AG04450 (cell line): ENCODE data around the gene IL20. TPM values are rescaled to one million over a fixed set of nuclear protein-coding genes. Genes with fewer than 3 reads are reported as not detected.

Experiments used
- CTCF ChIA-PET: fragments of 300-600, 350-600 bp; formaldehyde crosslinking; extraction: SDS; loops from one replicate; lab custom pipeline; 2022; ENCODE audit warnings: antibody characterized with exemption, inconsistent platforms; lab: Charles Lee
- POLR2A ChIA-PET: fragments of 350-600 bp; formaldehyde crosslinking; extraction: SDS; loops from one replicate; lab custom pipeline; 2021; ENCODE audit warnings: antibody characterized with exemption, inconsistent platforms; lab: Yijun Ruan, JAX
- DNase-seq: peaks from one replicate; pipeline ENCODE4 v3.0.0-alpha.2; 2011; ENCODE audit warnings: low read depth, low spot score
- H3K27ac ChIP-seq: one replicate; pipeline ENCODE4 v1.5.1; 2012; ENCODE audit warnings: low read depth, low read length, control low read depth
- H3K27me3 ChIP-seq: one replicate; pipeline ENCODE4 v1.6.0; 2012; ENCODE audit warnings: low read length; ENCODE audit not compliant: control insufficient read depth, insufficient read depth
- H3K4me3 ChIP-seq: 2 replicates; pipeline ENCODE4 v1.5.1; 2011; ENCODE audit warnings: mild to moderate bottlenecking, low read depth, low read length, control low read depth
- H3K9me3 ChIP-seq: 2 replicates; pipeline ENCODE4 v1.5.1; 2012; ENCODE audit warnings: low read length; ENCODE audit not compliant: control insufficient read depth, insufficient read depth
- polyA plus RNA-seq: library from polyadenylated mRNA; depleted of rRNA; stranded (reverse); fragments of >200 nt; gene quantifications from 2 replicates; pipeline ENCODE4 v1.2.3, GENCODE V29; 2011; rRNA removed
- TF ChIP-seq, protein P1 (sequence below): IDR thresholded peaks from 2 replicates; pipeline ENCODE4 v1.5.1; 2011; ENCODE audit warnings: low read depth, low read length, control low read depth, inconsistent platforms

The IL20 gene
- polyA plus RNA-seq, 1 experiment: not detected

- no peak for DNase-seq
- ChIA-PET POLR2A (interaction anchor here (0.5 kb wide), 1 partner anchor 191 kb away, joined by 3 read pairs; no protein-coding TSS in a partner anchor), CTCF (interaction anchor here (0.6 to 6.0 kb wide), 5 partner anchors 105 to 584 kb away, joined by 3 to 147 read pairs (median 24); no protein-coding TSS in a partner anchor)
- H3K27me3 ChIP-seq: peaks cover 16% of the 10 kb centered on the region
- TF ChIP-seq, protein P1, sequence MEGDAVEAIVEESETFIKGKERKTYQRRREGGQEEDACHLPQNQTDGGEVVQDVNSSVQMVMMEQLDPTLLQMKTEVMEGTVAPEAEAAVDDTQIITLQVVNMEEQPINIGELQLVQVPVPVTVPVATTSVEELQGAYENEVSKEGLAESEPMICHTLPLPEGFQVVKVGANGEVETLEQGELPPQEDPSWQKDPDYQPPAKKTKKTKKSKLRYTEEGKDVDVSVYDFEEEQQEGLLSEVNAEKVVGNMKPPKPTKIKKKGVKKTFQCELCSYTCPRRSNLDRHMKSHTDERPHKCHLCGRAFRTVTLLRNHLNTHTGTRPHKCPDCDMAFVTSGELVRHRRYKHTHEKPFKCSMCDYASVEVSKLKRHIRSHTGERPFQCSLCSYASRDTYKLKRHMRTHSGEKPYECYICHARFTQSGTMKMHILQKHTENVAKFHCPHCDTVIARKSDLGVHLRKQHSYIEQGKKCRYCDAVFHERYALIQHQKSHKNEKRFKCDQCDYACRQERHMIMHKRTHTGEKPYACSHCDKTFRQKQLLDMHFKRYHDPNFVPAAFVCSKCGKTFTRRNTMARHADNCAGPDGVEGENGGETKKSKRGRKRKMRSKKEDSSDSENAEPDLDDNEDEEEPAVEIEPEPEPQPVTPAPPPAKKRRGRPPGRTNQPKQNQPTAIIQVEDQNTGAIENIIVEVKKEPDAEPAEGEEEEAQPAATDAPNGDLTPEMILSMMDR: no peak
- H3K27ac ChIP-seq: no peak overlapping the region
- no peak overlapping the region for H3K4me3 ChIP-seq
- H3K9me3 ChIP-seq: no peaks in the 10 kb centered on the region
These were observed 49.8 kb downstream of the IL20 start for GRCh38 chr1:206915030-206915735.

DNA sequence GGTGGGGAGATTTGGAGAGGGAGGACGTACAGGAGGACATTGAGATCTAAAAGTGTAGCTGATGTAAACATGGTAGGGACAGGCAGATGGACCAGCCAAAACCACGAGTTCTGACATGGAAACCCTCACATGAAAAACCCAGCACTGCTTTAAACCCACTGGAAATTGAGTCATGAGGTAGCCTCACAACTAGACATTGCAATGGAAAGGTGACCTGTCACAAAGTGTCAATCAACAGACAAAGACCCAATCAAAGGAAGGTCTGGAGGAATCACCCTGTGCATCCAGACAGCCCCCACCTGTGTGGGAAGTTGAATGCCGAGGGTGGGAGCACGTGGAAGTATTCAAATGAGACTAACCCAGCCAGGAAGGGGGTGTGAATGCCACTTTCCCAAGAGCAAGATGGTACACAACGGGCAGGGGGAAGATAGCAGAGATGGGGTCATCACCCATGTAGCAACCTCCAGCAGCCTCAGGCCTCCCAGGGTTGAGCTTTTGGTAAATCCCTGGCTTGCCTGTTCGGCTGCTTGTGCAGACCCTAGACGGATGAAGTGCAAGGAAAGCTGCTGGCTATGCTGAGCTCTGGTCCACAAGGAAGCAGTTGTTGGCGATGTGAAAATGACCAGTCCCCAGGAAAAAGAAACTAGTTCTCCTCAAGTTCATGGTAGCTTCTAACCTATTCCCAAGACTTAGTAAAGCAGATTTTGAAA lies 50.7 kb downstream of the IL20 start:
- CTCF ChIA-PET: interaction anchor here (0.8 to 6.0 kb wide), 8 partner anchors 51 to 583 kb away, joined by 3 to 147 read pairs (median 6); partner anchors contain the start of gene IL20
- H3K4me3 ChIP-seq: no peak overlapping the region
- H3K9me3 ChIP-seq: no peaks in the 10 kb centered on the region
- TF ChIP-seq, protein P1: no peak
- POLR2A ChIA-PET: no interaction called here
- DNase-seq: no peak
- peaks cover 16% of the 10 kb centered on the region for H3K27me3 ChIP-seq
- no peak overlapping the region for H3K27ac ChIP-seq

DNA sequence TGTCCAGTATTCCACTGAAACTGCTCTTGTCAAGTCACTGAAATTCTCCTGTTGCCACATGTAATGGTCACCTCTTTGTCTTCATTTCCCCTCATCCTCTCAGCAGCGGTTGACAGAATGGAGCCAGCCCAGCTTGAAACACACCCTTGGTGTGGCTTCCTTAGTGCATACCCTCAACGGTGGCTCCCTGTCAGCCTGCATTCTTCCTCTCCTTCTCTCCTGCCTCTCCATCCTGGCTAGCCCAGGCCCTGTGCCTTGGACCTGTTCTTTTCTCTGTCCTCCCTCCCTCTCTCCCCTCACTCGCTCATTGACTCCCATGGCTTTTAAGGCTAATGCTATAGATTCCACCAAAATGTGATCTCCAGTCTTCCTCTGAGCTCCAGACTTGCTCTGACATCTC lies 52.7 kb downstream of the IL20 start:
- POLR2A ChIA-PET: no interaction called here
- DNase-seq: no peak
- CTCF ChIA-PET: interaction anchor here (1.4 to 5.0 kb wide), 3 partner anchors 64 to 192 kb away, joined by 3 to 24 read pairs (median 8); no protein-coding TSS in a partner anchor
- H3K27me3 ChIP-seq: peaks cover 16% of the 10 kb centered on the region
- H3K27ac ChIP-seq: no peak overlapping the region
- no peaks in the 10 kb centered on the region for H3K9me3 ChIP-seq
- TF ChIP-seq, protein P1: no peak
- no peak overlapping the region for H3K4me3 ChIP-seq

Other genes with a start within 250 kb of the IL20 start
- 13.4 and 13.8 TPM in 2 replicates for gene DYRK3, start 230.1 kb upstream of the IL20 start, polyA plus RNA-seq
- 64.9 and 76.2 TPM in 2 replicates for gene MAPKAPK2, start 180.7 kb upstream of the IL20 start, polyA plus RNA-seq
- 0.07 TPM in 1 of 2 replicates, not detected in the other for gene IL19, start 94.8 kb upstream of the IL20 start, polyA plus RNA-seq
- not detected in 2 replicates for gene IL10, start 93.1 kb upstream of the IL20 start, polyA plus RNA-seq
- 0.60 and 0.73 TPM in 2 replicates for gene IL24, start 31.8 kb downstream of the IL20 start, polyA plus RNA-seq
- gene FCMR, start 56.3 kb downstream of the IL20 start, polyA plus RNA-seq: 1.1 and 1.2 TPM in 2 replicates
- not detected in 2 replicates for gene PIGR, start 80.8 kb downstream of the IL20 start, polyA plus RNA-seq
- not detected in 2 replicates for gene FCAMR, start 104.8 kb downstream of the IL20 start, polyA plus RNA-seq
- gene C1orf116, start 167.1 kb downstream of the IL20 start, polyA plus RNA-seq: not detected in 2 replicates
- 2.5 and 3.2 TPM in 2 replicates for gene YOD1, start 185.6 kb downstream of the IL20 start, polyA plus RNA-seq
- gene PFKFB2, start 187.7 kb downstream of the IL20 start, polyA plus RNA-seq: 1.7 TPM in 2 replicates
- gene C4BPB, start 223.2 kb downstream of the IL20 start, polyA plus RNA-seq: not detected in 2 replicates
- not detected in 2 replicates for gene C4BPA, start 238.6 kb downstream of the IL20 start, polyA plus RNA-seq